ENCODE data around the gene ADARB1.

The ADARB1 gene

GRCh38 chr21:45054927-45055612, 19.3 kb upstream of the ADARB1 start:
- DNase-seq (ENCODE audit: low spot score): no peak

GRCh38 chr21:45055861-45056260, 18.5 kb upstream of the ADARB1 start:
- peak; percentile 72 for DNase-seq (ENCODE audit: low spot score)

GRCh38 chr21:45056296-45056904, 18.0 kb upstream of the ADARB1 start:
- no peak for DNase-seq (ENCODE audit: low spot score)

- no peak for DNase-seq (ENCODE audit: low spot score)
Measured at GRCh38 chr21:45056917-45057560, 17.3 kb upstream of the ADARB1 start.

GRCh38 chr21:45057886-45058285, 16.5 kb upstream of the ADARB1 start:
- no peak for DNase-seq (ENCODE audit: low spot score)

GRCh38 chr21:45059121-45059520, 15.3 kb upstream of the ADARB1 start:
- no peak for DNase-seq (ENCODE audit: low spot score)

- no peak for DNase-seq (ENCODE audit: low spot score)
Measured at GRCh38 chr21:45060089-45060488, 14.3 kb upstream of the ADARB1 start.

GRCh38 chr21:45060675-45061311, 13.6 kb upstream of the ADARB1 start:
- DNase-seq (ENCODE audit: low spot score): no peak

- no peak for DNase-seq (ENCODE audit: low spot score)
Measured at GRCh38 chr21:45064091-45064490, 10.3 kb upstream of the ADARB1 start.

GRCh38 chr21:45064618-45065399, 9.6 kb upstream of the ADARB1 start:
- DNase-seq (ENCODE audit: low spot score): no peak

GRCh38 chr21:45067462-45068285, 6.7 kb upstream of the ADARB1 start:
- no peak for DNase-seq (ENCODE audit: low spot score)

- DNase-seq (ENCODE audit: low spot score): no peak
Measured at GRCh38 chr21:45069085-45069484, 5.3 kb upstream of the ADARB1 start.

GRCh38 chr21:45069711-45070110, 4.7 kb upstream of the ADARB1 start:
- DNase-seq (ENCODE audit: low spot score): no peak

GRCh38 chr21:45071078-45071873, 3.1 kb upstream of the ADARB1 start:
- no peak for DNase-seq (ENCODE audit: low spot score)

- no peak for DNase-seq (ENCODE audit: low spot score)
Measured at GRCh38 chr21:45071874-45072737, 2.3 kb upstream of the ADARB1 start.

GRCh38 chr21:45072738-45073300, 1.6 kb upstream of the ADARB1 start:
- DNase-seq (ENCODE audit: low spot score): no peak

- no peak for DNase-seq (ENCODE audit: low spot score)
Measured at GRCh38 chr21:45073301-45074047, 906 bp upstream of the ADARB1 start.

GRCh38 chr21:45074818-45075595, 627 bp downstream of the ADARB1 start:
- no peak for DNase-seq (ENCODE audit: low spot score)

Measured in AG08395 (cell line).